COLO829 (cell line): ENCODE measurements around the gene SVOPL.
A peak's percentile ranks its signal among the peaks of the same experiment; 100 is the strongest.
"Not testable (repeated sequence)": the region's sequence is repeated elsewhere in the genome, so short reads cannot be mapped to it uniquely, and the experiment has no call there.

Source experiments
- DNase-seq: peaks from one replicate; pipeline ENCODE4 v3.0.0; 2012; ENCODE audit warnings: low spot score

The SVOPL gene, protein sequence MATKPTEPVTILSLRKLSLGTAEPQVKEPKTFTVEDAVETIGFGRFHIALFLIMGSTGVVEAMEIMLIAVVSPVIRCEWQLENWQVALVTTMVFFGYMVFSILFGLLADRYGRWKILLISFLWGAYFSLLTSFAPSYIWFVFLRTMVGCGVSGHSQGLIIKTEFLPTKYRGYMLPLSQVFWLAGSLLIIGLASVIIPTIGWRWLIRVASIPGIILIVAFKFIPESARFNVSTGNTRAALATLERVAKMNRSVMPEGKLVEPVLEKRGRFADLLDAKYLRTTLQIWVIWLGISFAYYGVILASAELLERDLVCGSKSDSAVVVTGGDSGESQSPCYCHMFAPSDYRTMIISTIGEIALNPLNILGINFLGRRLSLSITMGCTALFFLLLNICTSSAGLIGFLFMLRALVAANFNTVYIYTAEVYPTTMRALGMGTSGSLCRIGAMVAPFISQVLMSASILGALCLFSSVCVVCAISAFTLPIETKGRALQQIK

DNA sequence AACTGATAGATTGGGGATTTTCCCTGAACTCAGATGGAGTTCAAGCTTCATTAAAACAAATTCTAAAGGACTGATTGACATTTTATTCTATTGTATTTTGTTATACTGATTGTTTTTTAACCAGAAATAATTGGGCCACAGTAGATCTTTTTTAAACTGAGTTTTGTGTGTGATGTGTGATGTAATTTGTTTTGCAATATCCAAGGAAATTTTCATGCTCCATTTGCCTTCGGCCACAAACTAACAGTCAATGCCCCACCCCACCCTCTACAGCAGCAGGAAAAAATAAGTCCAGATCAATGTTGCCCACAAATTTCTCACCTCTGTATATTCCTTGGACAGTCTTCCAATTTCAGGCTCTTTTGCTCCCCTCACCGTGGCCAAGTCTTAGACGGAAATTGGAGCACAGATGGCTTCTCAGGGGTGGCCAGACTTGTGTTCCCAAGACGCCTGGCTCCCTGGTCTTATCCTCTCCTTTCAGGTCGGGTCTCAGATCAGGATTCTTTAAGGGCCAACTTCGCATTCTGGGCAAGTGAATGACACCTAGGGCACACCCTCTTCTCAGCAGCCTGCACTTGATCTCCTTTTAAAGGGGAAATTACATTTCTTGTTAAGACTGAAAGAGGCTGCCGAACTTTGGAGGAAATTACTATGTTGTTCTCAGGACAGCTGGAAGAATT, at the start of gene SVOPL:
SVOPL (minus strand) TSS at position 506 of the 680 bp plus-strand sequence. CDS start 22,317 bp downstream, outside the sequence.
- no peak for DNase-seq

DNA sequence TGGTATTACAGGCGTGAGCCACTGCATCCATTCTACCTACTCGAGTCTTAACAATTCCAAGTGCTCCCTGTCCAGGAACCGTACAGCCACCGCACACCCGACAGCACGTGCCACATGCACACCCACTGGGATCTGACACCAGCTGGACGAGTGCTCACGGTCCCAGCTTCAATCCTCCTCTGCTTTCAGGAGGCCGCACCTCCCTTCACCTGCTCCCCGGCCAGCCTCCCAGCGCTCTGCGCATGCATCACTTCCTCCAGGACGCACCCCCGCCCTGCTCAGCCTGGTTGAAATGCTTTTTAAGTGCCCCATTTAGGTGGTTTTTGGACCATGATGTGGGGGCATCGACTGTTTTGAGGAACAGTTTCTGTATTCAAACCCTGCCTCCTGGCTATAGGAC, 49.3 kb upstream of the SVOPL start:
- DNase-seq, result no peak

DNA sequence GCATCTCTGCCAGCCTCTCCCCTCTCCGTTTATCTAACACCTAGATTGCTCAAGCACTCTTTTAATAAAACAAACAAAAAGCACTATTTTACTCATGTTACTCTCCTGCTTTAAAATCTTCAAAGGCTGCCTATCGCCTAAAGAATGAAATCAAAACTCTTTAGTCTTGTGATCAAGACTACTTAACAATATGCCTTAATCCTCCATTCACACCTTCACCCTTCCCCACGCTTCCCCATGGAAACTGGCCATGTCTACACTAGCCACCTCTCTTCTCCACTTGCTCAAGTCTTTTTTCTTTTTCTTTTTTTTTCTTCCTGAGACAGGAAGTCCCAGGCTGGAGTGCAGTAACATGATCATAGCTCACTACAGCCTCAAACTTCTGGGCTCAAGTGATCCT, 48.8 kb upstream of the SVOPL start:
- no peak for DNase-seq

DNA sequence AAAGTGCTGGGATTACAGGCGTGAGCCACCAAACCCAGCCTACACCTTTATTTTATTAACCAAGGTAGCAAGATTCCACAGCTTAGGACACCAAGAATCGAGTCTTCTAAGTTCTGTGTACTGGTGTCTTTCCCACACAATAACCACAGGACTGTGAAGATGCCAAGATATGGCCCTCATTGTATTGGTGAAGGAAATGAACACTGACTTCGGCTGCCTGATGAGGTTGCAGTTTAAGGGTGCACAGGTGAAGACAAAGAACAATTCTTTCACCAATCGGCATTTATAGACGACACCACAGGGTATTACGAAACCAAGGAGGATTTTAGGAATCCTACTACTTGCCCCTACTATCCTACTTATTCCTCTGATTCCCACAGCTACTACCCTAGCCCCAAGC, 47.5 kb upstream of the SVOPL start:
- DNase-seq, result no peak

DNA sequence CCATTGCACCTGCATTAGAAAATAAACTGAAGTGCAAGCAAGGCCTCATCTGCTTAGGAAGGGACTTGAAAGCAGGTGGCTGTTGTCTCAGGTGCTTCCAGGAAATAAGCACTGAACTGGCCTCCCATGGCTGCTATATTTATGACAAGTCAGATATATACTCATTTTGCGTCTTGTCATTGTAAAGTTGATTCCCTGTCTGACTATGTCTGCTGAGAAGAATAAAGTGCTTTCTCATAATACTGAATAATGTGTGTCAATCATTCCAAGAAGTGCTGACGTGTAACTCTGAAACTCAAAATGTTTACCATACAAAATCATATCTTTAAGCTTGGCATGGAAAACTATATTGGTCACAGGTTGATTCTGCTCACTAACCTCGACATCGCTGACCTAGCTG, 44.9 kb upstream of the SVOPL start:
- DNase-seq, result no peak

DNA sequence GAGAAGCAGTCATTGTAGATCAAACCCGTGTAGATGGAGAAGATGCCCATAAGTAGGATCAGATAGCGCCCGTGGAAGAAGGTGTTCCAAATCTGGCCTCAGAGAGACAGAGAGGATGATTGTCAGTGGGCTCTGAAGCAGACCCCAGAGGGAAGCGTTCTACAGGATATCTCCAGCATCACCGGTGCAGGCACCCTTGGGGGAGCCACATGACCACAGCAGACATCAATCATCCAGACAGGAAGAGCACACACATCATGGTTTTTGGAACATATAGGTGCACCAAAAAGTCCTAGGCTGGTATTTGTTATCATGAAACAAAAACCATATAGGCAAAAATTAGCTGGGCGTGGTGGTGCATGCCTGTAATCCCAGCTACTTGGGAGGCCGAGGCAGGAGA, 44.0 kb upstream of the SVOPL start:
- no peak for DNase-seq

DNA sequence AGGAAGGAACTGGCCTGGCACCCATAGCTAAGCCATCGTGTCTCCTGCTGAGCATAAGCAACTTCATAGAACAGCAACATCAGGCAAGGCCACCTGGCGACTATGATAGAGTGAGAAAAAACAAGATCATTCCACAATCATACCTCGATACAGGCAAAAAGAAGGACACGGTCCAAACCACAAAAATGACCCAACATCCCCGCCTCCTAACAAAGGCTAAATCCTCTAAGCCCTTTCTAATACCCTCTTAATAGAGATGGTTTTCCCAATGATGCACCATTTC, 40.2 kb upstream of the SVOPL start:
- DNase-seq, result no peak

DNA sequence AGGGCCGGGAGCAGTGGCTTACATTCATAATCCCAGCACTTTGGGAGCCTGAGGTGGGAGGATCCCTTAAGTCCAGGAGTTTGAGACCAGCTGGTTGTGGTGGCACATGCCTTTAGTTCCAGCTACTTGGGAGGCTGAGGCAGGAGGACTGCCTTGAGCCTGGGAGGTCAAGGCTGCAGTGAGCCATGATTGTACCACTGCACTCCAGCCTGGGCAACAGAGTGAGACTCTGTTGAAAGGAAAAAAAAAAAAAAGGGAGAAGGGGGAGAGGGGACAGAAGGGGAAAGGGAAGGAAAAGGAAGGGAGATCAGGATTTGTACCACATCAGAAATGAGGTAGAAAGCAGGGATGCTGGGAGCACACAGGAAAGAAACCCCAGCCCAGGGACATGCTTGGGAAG, 38.7 kb upstream of the SVOPL start:
- no peak for DNase-seq

DNA sequence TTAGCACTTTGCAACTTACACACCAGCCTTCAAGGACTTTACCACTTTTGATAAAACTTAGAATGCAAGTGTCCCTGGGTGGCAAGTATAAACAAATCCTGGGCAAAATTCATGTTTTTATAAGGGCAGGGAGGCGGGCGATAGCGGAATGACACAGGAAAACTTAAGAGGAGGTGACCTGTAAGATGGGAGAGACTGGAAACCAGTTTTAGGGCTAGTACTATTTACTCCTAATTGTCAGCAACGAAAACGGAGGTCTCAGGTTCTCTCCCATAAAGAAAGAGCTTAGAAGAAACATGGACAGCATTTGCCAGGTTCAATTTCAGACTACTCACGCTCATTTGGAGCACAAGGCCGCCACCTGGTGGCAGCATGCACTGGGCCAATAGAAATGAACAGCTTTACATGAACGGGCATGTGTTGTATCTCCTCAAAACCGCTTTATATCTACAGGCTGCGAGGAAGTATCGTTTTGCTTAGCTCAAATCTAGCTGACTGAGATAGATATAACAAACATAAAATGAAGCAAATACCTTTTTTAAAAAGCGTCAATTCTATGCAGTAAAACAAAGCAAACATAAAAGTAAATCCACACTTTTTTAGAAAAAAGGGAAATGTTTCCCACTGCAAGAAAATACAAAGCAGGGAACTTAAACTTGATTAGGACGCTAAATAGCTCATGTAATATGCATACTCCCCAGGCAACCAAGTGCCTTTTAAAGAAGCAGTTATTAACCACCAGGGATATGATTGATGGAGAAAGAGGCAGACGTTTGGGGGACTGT, 37.6 kb upstream of the SVOPL start:
- DNase-seq, result peak; percentile 90

DNA sequence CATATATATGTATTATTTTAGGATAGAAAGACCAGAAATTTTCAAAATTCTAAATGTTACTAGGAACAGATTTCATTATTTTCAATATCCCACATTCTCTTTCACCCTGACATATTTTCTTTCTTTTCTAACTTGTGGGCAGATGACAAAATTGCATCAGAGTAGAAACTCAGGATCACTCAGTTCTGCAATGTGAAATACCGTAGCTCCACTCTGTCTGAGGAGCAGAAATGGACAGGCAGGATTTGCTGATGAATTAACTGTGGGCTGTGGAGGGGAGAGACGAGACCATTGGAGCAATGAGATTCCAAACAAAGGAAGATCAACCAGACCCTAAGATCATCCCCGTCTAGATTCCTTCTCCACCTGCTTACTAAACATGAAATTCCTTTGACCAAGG, 37.0 kb upstream of the SVOPL start:
- no peak for DNase-seq

DNA sequence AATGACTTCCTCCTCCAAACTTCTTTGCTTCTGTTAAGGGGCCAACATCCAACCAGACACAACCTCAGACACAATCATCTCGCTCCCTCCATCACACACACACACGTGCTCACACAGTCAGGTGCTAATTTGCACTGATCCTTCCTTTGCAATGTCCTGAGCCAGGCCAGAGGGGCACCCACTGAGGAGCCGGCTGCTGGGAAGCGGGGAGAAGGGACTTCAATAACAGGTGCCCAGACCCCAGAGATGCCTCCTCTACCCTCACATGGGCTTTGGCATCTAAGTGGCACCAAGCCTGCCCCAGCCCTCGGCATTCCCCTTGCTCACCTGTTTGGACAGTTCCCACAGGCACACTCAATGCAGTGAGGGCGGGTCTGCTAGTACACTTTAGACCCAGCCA, 34.2 kb upstream of the SVOPL start:
- DNase-seq, result no peak

DNA sequence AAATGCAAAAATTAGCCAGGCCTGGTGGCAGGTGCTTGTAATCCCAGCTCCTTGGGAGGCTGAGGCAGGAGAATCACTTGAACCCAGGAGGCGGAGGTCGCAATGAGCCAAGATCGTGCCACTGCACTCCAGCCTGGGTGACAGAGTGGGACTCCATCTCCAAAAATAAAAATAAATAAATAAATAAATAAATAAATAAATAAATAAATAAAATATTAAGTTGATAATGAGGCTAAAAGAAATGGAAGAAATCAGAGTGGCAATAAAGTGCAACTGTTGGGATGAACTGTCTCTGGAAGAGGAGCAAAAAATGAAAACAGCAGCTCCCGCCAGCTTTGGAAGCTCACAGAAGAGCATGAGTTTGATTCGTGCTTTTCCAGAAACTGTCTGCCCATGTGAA, 30.6 kb upstream of the SVOPL start:
- not testable (repeated sequence) for DNase-seq

DNA sequence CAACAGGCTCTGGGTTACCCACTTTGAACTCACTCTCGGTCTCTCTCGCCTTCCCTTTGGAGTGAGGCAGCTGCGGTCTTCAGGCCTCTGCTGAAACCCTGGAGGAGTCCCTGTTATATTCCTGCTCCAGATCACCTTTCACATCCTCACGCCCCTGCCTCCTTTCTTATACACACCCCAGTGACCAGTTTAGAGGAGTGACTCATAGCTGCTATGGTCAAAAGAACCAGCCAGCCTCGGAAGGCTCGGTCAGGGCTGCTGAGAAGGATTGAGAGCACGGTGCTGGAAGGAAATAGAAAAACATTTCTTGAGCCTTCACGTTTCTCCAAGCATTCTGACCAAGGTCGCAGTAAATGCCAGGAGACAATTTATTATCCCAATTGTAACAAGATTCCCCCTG, 28.3 kb upstream of the SVOPL start:
- DNase-seq, result no peak

DNA sequence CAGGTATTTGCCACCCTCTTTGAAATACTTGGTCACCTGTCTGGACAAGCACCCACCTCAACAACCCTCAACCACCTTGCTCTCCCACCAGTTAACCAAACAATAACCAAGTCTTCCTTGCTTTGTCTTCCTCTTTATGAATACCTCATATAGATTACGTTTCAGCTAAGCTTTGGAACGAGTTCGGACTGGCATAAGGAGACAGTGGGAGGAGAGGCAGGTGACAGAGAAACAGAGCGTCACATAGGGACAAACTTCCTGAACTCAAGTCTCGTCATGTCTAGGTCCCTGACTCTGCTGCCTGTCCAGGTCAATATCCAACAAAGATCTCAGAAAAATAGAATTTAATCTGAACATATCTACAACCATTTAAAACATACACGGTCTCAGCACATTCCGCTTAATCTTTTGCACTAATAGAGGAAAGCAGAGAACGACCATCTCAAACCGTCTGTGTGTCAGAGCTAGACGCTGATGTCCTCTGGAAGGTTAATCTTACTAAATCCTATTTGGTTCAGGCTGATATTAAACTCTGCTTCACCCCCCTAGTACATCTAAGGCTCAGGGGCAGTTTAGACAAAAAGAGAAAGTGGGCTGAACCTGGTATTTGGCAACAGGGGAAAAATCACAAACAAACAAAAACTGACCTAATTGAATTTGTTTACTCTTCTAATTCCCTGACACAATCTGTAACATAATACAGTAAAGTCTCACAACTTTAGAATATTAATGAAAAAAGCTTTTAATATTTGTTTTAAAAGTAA, 26.4 kb upstream of the SVOPL start:
- DNase-seq, result no peak

DNA sequence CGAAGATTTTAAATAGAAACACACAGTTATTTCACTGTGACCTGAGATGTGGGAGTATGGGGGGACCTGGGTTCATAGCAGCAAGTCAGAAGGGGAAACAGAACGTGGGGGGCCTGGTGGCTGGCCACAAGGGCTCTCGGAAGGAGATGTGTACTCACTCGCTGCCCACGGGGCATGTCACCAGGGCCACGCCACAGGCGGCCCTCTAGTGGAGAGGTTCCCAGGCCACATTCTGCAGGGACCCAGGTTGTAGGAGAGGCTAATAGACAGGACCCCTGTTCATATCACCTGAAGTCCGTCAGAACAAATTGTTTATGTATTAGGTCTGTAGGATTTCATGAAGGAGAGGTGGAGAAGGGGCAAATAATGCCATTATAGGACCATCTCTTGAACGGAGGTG, 25.1 kb upstream of the SVOPL start:
- DNase-seq, result no peak

DNA sequence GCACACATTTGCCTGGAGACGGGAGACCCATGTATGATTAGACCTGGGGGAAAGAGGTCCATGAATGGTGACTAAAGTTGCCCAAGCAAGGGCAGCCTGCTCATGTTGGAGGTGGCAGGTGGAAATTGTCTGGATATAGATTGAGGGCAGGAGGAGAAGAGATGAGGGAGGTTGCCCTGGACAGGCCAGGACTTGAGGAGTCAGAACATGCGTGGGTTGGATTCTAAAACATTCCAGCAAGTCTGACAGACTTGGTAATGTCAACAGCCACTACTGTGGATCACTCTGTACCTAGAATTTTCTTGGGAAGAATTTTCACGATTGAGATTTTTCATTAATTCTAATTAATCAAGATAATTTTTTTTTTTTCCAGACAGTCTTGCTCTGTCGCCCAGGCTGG, 19.1 kb upstream of the SVOPL start:
- DNase-seq, result no peak

DNA sequence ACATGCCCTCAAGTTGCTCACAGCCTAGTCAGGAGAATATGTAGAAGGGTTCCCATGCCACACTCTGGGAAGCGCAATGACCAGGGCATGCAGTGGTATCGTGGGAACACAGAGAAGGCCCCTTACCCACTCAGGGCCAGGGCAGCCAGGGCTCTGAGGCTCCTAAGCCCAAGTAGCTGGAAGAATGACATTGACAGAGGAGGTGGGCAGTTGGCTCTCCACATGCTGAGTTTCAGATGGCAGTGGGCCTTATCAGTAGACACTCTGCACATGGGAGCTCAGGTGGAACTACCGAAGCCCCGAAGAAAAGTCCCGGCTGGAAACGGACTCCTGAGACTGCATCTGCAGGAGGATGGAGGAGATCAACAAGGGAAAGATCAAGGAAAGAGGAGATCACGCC, 15.7 kb upstream of the SVOPL start:
- no peak for DNase-seq

DNA sequence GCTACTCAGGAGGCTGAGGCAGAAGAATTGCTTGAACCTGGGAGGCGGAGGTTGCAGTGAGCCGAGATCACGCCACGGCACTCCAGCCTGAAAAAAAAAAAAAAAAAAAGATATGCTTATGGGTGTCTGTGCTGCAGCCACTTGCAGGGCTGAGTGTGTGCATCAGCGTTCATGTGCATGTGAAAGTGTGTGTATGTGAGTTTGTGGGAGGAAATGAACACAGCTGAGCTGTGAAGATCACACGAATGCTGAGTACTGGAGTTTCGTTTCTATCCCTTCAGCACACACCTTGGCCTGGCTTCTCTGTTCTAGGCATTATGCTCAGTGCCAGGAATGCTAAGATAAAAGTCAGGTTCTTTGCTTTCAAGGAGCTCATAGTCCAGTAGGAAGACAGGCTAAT, 12.0 kb upstream of the SVOPL start:
- no peak for DNase-seq

DNA sequence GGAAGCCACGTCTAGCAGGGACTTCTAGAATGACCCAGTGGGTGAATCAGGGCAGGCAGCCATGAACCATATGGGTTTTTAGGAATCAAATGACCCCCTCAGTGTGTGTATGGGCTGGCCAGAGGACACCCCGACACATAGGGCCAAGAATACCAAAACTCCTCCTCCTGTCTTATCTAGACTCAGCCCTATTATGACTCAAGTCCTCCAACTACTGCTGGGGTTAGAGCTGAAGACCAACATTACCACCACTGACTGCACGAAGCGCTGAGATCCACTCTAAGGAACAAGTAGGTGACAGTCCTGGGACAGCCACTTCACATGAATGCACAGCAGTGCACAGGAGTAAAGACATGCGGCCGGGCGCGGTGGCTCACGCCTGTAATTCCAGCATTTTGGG, 11.5 kb upstream of the SVOPL start:
- no peak for DNase-seq

DNA sequence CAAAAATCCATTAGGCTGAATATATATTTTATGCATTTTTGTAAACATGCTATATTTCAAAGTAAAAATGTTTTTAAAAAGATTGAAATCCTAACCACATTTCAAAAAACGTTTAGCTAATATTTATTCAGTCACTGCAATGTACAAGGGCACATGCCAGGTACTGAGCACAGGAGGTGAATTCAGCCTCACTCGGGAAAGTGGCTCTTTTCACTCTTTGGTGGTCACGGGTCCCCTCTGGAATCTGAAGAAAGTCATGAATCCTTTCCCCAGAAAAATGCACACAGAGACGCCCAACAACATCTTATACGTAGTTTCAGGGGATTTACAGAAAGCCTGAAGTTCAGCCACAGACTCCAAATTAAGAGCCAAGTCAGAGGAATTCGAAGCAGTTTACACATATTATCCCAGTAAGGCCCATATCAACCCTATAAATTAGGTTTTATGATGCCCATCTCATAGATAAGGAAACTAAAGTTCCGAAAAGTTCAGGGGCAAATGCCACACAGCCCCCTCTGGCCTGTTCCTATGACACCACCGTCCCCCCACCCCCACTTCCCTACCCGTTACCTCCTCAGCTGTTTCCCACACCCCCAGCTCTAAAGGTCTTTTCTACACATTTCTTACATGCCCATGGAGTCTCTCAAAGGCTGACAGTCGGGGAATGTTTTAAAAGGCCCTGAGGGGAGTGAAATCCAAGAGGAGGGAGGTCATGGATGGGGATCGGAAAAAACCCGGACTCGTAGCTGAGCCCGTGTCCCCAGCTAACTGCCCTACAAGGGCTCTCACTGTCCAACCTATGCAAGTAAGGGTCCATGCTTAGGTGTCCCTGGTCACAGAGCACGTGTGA, 9.6 kb upstream of the SVOPL start:
- DNase-seq, result no peak

DNA sequence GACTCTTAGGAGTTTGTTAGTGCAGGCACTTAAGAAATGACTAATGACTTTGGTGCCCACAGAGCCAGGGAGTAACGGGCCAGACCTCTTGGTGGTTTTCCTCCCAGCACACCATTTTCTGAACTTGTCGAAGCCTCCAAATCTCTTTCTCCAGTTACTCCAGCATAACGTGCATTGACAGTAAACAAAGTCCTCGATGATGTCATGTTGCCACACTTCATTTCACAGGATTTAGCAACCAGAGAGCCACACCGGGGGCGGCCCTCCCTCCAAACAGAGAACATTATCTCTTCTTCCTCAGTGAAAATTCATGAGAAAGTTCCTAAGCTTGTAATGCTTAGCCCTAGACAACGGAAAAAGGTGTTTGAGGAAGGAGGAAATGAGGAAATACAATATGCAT, 4.0 kb upstream of the SVOPL start:
- no peak for DNase-seq
